HG02870 (cell line): ENCODE data around the gene CCNB2.
A peak's percentile ranks its signal among the peaks of the same experiment; 100 is the strongest.
"Not testable (repeated sequence)": the region's sequence is repeated elsewhere in the genome, so short reads cannot be mapped to it uniquely, and the experiment has no call there.

Source experiments
- ATAC-seq: cut with Tn5 transposase; IDR thresholded peaks from one replicate; pipeline ENCODE4 v1.9.1; 2021; ENCODE audit warnings: mild to moderate bottlenecking, moderate library complexity; ENCODE audit not compliant: unreplicated experiment

The CCNB2 gene

DNA sequence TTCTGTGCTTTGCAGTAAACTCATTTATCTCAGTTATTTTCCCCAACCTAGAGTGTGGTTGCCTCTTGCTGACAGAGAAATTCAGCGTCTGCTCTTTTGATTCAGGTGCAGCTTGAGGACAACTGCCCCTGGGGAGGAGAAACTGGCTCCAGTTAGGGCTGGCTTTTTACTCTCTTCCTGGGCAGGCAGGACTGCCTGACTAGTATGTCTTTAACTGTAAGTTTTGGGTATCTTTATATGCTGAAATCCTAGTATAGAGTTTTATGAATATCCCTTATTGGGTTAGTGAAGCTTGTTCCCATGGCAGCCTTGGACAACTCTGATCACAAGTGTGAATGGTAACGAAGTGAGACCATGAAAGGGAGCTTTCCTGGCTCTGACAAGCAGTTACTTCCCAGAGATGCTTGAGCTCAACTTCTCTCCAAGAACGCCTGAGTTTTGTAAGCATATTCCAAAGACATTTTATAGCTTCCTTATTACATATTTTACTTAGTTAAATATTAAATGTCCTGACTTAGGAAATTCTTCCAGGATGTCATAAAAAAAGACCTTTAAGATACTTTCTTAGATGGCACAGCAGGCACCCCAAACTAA, 27.1 kb downstream of the CCNB2 start:
- no peak for ATAC-seq

DNA sequence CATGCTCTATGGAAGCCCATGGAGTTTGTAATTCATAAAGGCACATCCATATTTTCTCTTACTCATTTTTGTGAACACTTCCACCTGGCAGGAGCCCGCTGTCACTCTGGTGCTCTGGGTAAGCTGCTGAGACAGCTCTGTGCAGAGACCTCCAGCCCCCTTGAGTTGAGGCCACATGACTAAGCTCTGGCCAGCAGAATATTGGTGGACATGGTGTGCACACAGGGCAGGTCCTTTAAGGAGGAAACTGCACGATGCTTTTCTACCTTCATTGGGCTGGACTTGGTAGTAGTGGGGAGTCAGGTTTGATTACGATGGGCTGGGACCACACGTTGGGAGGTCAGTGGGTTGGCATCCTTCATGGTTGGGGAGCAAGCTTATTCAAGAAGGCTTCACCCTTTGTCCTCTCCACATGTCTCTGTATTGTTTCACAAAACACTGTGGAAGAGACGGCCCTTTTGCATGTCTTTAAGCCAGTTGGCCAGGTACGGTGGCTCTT, 29.0 kb downstream of the CCNB2 start:
- ATAC-seq, result no peak

- no peak for ATAC-seq
Measured at GRCh38 chr15:59137566-59137965, 32.6 kb downstream of the CCNB2 start.

DNA sequence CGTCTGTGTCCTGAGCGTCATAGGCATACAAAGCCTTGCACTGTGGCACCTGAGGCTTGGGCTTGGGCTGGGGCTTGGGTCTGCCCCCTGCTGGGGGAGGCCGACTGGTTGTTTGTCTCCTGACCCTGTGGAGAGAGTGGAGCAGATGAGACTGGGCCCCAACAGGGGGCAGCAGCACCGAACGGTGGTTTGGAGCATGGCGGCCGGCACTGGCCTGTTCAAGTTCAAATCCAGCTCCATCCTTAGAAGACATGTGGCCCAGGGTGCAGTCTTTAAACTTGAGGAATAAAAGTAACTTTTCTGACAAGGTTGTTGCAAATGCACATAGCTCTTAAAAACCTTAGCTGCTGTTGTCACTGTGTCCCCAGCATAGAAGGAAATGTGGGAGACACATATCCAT, 33.3 kb downstream of the CCNB2 start:
- ATAC-seq, result peak; percentile 65

- no peak for ATAC-seq
Measured at GRCh38 chr15:59140422-59141226, 35.7 kb downstream of the CCNB2 start.

DNA sequence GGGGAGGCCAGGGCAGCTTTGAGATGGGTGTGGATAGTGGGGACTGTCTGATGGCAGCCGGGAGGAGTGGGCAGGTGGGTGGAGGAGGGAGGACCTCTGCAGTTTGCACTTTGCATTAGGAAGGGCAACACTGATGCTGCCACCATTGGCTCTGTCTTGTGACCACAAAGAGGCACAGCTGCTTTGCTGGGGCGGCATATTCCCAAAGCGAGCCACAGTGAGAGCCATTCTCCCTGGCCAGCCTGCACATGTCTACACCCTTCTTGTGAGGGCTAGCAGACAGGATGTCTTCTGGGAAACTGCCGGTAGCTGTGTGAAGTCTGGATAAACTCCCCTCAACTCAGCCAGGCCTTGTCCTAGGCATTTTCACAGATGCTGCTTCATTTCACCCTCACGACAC, 38.3 kb downstream of the CCNB2 start:
- no peak for ATAC-seq

- not testable (repeated sequence) for ATAC-seq
Measured at GRCh38 chr15:59144594-59144993, 39.6 kb downstream of the CCNB2 start.

DNA sequence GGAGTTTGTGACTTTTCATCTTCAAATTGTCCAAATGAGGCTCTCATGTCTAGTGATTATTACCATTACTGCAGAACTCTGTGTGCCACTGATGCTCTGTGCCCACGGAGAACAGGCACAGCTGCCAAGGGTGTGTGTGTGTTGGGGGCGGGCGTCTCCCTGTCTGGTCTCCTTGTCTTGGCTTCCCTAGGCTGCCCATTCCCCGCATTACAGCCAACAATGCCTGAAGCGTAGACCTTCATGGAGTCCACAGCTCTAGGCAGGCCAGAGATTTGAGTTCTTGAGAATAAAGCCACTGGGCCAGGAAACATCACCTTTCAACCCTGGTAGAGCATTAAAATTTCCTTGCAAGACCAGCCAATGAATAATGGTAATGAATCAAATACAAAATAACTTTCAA, 42.7 kb downstream of the CCNB2 start:
- no peak for ATAC-seq

DNA sequence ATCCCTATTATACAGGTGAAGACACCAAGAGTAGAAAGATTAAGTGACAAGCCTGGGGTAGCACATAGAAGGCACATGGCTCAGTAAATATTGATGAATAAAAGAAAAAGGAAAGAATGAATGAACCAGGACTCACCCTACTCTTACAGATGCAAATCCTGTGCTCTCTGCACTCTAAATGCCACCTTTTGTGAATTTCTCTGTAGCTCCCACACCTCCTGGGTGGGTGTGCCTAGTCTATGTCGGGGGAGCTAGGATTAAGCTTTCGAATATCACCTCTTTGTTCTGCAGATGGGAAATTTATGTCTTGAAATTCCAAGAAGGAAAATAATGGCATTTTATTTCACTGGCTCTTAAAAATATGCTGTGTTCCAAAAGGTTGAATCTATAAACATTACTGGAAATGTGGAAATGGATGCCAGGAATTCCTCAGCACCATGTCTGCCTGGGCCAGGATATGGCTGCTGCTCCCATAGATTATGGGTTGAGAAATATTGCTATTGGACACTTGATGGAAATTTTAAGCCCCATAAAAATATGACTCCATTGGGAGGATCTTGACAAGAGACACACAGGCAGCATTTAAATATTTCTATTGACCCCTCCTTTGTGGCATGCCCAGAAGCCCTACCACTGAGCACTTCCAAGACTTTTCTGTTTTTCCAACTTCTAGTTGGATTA, 43.3 kb downstream of the CCNB2 start:
- ATAC-seq, result no peak

- ATAC-seq, result no peak
Measured at GRCh38 chr15:59150185-59150584, 45.2 kb downstream of the CCNB2 start.

- no peak for ATAC-seq
Measured at GRCh38 chr15:59152694-59153450, 47.9 kb downstream of the CCNB2 start.

DNA sequence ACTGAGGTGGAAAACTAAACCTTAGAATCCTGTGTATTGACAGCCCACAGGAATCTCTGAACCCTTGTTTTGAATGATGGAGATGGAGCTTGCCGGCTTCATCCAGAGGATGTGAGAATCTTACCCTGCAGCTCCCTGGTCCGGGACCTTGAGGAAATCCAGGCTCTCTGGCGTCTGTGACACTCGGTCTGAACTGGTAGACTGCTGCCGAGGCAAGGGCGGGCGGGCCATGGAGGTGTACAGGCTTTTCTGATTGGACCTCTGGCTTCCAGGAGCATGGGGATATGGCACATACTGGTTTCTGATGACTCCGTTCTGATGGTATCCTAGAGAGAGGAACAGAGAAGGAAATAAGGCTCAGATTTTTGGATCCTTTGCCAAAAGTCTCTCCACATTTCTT, 48.5 kb downstream of the CCNB2 start:
- ATAC-seq, result no peak

GRCh38 chr15:59154243-59154642, 49.3 kb downstream of the CCNB2 start:
- no peak for ATAC-seq

- no peak for ATAC-seq
Measured at GRCh38 chr15:59155431-59155830, 50.5 kb downstream of the CCNB2 start.

DNA sequence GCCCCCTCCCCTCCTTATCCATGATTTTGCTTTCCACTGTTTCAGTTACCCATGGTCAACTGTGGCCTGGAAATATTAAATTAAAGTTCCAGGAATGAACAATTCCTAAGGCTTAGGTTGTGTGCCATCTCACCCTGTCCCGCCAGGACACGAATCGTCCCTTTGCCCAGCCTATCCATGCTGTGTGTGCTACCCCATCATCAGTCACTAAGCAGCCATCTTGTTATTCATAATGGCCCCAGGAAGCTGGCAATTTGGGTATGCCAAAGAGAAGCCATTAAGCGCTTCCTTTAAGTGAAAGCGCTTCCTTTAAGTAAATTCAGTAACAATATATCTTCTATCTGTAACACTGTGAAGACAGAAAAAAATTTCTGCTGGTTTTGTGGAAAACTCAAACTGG, 52.5 kb downstream of the CCNB2 start:
- no peak for ATAC-seq

- no peak for ATAC-seq
Measured at GRCh38 chr15:59157840-59158700, 53.1 kb downstream of the CCNB2 start.

- no peak for ATAC-seq
Measured at GRCh38 chr15:59158701-59159034, 53.7 kb downstream of the CCNB2 start.

DNA sequence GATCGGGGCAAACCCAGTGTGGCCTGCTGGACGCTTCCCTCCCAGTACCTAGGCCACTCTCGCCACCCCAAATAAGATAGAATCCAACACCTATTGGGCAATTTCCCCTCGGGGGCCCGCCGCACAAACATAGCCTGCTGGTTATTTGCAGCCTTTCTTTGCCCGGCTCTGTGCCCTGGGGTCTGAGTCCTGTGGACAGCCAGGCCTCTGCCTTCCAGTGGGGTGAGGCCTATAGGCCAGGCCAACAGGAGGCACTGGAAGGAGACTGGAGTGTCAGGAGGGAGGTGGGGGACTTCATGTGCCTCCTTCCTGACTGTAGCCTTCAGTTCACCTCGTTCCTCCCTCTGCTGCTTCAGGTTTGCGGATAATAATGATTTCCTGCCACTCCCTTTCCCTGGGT, 54.3 kb downstream of the CCNB2 start:
- no peak for ATAC-seq

GRCh38 chr15:59160880-59161593, 56.1 kb downstream of the CCNB2 start:
- no peak for ATAC-seq

- not testable (repeated sequence) for ATAC-seq
Measured at GRCh38 chr15:59162080-59162479, 57.1 kb downstream of the CCNB2 start.
